ENCODE data around the gene ANAPC4. TPM values are rescaled to one million over a fixed set of nuclear protein-coding genes. Genes with fewer than 3 reads are reported as not detected.

The ANAPC4 gene
- total and polyA plus RNA-seq, 4 donors: 15.4 to 98.5 (median 32.5) TPM

DNA sequence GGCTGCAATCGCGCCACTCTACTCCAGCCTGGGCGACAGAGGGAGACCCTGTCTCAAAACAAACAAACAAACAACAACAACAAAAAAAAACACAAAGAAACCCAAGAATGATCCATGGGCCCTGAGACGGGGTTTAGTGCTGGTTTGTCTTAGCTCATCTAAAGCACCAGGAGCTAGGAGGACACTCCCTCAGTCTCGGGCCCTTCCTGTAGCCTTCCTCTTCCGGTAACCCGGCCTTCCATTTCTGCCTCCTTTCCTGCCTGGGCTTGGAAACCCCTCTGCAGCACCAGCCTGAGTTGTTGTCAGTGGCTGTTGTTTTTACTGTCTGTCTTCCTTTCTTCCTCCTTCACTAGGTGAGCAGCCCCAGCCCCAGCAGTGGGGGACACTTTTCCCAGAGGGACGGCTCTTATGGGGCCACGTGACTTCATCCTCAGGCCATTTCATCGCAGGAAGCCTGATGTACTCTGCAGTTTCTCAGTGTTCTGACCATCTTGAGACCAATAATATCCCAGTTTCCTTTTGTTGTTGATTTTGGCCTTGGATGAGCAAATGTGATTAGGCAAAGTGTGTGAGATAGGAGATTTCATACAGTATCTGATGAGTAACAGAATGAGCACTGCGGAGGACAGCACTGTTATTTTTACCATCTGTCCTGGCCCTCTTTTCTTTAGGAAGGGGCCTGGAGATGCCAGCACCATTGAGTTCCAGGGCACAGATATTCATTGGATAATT, 90.1 kb downstream of the ANAPC4 start:
- H3K4me3 ChIP-seq: no peak overlapping the region
- no peak for ATAC-seq (ENCODE audit: insufficient read depth, low FRiP score)
- H3K27me3 ChIP-seq (ENCODE audit: control insufficient read depth in 3 of 3, insufficient read depth in 3 of 3, low read length in 2 of 3): no peaks in the 10 kb centered on the region
- no peaks in the 10 kb centered on the region for H3K4me1 ChIP-seq (ENCODE audit: control insufficient read depth in 5 of 5, insufficient read depth in 5 of 5, low read length in 5 of 5)
- DNase-seq: no peak
- H3K36me3 ChIP-seq (ENCODE audit: control insufficient read depth in 4 of 4, insufficient read depth in 4 of 4, low read length in 4 of 4): no peaks in the 10 kb centered on the region
- no peaks in the 10 kb centered on the region for H3K9me3 ChIP-seq (ENCODE audit: control insufficient read depth in 4 of 4, insufficient read depth in 3 of 4, low read length in 3 of 4)
- 77 to 93% methylated on average over 11 of the region's 11 CpGs for WGBS, 2 donors
- TF ChIP-seq, protein P1, sequence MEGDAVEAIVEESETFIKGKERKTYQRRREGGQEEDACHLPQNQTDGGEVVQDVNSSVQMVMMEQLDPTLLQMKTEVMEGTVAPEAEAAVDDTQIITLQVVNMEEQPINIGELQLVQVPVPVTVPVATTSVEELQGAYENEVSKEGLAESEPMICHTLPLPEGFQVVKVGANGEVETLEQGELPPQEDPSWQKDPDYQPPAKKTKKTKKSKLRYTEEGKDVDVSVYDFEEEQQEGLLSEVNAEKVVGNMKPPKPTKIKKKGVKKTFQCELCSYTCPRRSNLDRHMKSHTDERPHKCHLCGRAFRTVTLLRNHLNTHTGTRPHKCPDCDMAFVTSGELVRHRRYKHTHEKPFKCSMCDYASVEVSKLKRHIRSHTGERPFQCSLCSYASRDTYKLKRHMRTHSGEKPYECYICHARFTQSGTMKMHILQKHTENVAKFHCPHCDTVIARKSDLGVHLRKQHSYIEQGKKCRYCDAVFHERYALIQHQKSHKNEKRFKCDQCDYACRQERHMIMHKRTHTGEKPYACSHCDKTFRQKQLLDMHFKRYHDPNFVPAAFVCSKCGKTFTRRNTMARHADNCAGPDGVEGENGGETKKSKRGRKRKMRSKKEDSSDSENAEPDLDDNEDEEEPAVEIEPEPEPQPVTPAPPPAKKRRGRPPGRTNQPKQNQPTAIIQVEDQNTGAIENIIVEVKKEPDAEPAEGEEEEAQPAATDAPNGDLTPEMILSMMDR (IDR thresholded peaks at IDR 0.05; ENCODE audit: control extremely low read depth, extremely low read depth): no peak
- H3K9ac ChIP-seq (ENCODE audit: insufficient read depth in 1 of 2, low read length in 2 of 2): no peak overlapping the region
- no peak overlapping the region for H3K27ac ChIP-seq (ENCODE audit: low read depth in 1 of 2, low read length in 1 of 2)

DNA sequence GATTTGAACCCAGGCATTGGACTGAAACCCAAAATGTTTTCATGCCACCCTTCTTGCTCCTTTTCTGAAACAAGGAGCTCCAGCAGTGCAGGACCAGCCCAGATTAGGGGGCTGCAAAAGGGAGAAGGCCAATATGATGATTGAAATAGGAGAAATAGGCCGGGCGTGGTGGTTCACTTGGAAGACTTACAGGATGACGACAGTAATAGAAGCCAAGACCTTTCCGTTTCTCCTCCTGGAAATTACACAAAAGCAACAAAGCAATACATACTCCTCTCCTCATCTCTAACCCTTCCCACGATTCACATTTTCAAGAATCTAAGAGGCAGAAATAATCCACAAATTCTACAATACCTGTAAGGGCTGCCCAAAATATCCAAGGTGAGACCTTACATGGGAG, 90.8 kb downstream of the ANAPC4 start:
- H3K4me3 ChIP-seq: no peak overlapping the region
- no peaks in the 10 kb centered on the region for H3K36me3 ChIP-seq (ENCODE audit: control insufficient read depth in 4 of 4, insufficient read depth in 4 of 4, low read length in 4 of 4)
- H3K4me1 ChIP-seq (ENCODE audit: control insufficient read depth in 5 of 5, insufficient read depth in 5 of 5, low read length in 5 of 5): no peaks in the 10 kb centered on the region
- ATAC-seq (ENCODE audit: insufficient read depth, low FRiP score): no peak
- H3K9ac ChIP-seq (ENCODE audit: insufficient read depth in 1 of 2, low read length in 2 of 2): no peak overlapping the region
- H3K27me3 ChIP-seq (ENCODE audit: control insufficient read depth in 3 of 3, insufficient read depth in 3 of 3, low read length in 2 of 3): no peaks in the 10 kb centered on the region
- TF ChIP-seq, protein P1 (IDR thresholded peaks at IDR 0.05; ENCODE audit: control extremely low read depth, extremely low read depth): no peak
- no peaks in the 10 kb centered on the region for H3K9me3 ChIP-seq (ENCODE audit: control insufficient read depth in 4 of 4, insufficient read depth in 3 of 4, low read length in 3 of 4)
- no peak for DNase-seq
- WGBS, 2 donors: 88 to 96% methylated on average over 5 of the region's 5 CpGs
- H3K27ac ChIP-seq (ENCODE audit: low read depth in 1 of 2, low read length in 1 of 2): no peak overlapping the region

Other genes with a start within 250 kb of the ANAPC4 start
- gene SEPSECS, start 216.8 kb upstream of the ANAPC4 start, total RNA-seq: 10 to 100 TPM in 1 of 2 donors, 1 to 10 TPM in 1; 8.8 to 23.2 TPM
- gene SEPSECS, start 216.8 kb upstream of the ANAPC4 start, polyA plus RNA-seq: 1 to 10 TPM; 2.8 to 5.9 TPM
- gene PI4K2B, start 143.2 kb upstream of the ANAPC4 start, total RNA-seq: 10 to 100 TPM; 20.3 to 42.5 TPM
- 10 to 100 TPM; 11.9 to 14.6 TPM for gene PI4K2B, start 143.2 kb upstream of the ANAPC4 start, polyA plus RNA-seq
- 10 to 100 TPM in 1 of 2 donors, 1 to 10 TPM in 1; 7.8 to 24.3 TPM for gene ZCCHC4, start 64.5 kb upstream of the ANAPC4 start, total RNA-seq
- 1 to 10 TPM; 4.3 to 7.5 TPM for gene ZCCHC4, start 64.5 kb upstream of the ANAPC4 start, polyA plus RNA-seq

Measured in lung (tissue), 12 donors.